ENCODE measurements around the gene SGTA.

SGTA gene

DNA sequence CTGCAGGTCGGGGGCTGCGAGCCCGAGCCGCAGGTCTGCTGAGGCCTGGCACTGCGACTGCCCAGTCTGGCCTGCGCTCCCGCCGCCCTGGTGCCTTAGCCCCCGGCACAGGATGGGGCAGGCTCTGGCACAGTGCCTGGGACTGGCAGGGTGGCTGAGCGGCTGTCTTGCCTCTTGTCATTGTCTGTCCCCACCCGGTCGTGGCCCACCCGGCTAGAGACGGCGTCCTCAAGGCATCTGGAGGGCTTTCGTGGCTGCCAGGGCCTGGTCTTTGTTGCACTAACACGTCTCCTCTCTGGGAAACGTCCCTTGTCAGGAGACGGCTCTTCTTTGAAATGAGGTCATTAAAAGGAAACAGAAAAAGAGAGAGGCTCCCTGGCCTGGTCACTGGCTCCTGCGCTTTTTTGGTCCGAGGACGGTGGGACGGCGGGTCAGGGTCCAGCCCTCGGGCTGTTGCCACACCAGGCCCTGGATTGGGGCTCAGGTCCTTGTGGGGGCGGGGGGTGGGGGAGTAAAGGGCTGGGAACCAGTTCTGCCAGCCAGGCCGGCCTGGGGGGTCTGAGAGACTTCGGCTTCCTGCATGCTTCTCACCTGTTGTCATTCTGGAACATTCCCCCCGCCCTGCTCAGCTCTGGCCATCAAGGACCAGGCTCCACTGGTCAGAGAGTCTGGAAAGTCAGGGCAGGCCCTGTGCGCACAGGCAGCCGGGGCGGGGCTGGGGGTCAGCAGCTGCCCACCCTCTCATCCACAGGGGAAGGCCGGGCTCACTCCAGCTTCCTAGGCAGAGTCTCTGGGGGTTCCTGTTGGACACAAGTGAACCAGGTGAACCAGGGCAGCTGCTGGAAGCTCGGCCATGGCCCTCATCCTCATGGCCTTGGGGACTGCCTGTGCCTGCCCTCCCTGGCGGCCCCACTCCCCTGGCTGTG lies 30.4 kb upstream of the SGTA start:
- no peak overlapping the region for H3K9ac ChIP-seq (ENCODE audit: low read length)

GRCh38 chr19:2812414-2813234 lies 29.6 kb upstream of the SGTA start:
- Histone ChIP-seq H3K4me3 (ENCODE audit: low read length) (no peak overlapping the region), H3K27ac (ENCODE audit: low read length) (no peak overlapping the region), H3K9me2 (replicated peaks; ENCODE audit: insufficient read depth, low read length) (no peaks in the 10 kb centered on the region), H3K27me3 (replicated peaks; ENCODE audit: insufficient read depth, low read length) (no peaks in the 10 kb centered on the region), H2AFZ (ENCODE audit: low read length) (no peak overlapping the region), H3K4me2 (ENCODE audit: low read depth, low read length) (no peak overlapping the region), H3K9ac (ENCODE audit: low read length) (no peak overlapping the region), H4K20me1 (ENCODE audit: insufficient read depth, low read length) (no peaks in the 10 kb centered on the region), H3K36me3 (replicated peaks; ENCODE audit: insufficient read depth, low read length) (peaks cover 5% of the 10 kb centered on the region; the same call in 1 of the 2 replicates), H3K4me1 (ENCODE audit: low read length) (no peaks in the 10 kb centered on the region), H3K9me3 (replicated peaks; ENCODE audit: insufficient read depth, low read length) (no peaks in the 10 kb centered on the region), H3K79me2 (ENCODE audit: low read length) (no peaks in the 10 kb centered on the region), H3F3A (ENCODE audit: insufficient read depth, low read length) (no peaks in the 10 kb centered on the region)
- TF ChIP-seq EZH2phosphoT487 (IDR thresholded peaks at IDR 0.05; ENCODE audit: low read length) (no peak), EZH2 (optimal IDR thresholded peaks at IDR 0.05; ENCODE audit: low read depth, low read length) (no peak)
- TF ChIP-seq, protein P1, sequence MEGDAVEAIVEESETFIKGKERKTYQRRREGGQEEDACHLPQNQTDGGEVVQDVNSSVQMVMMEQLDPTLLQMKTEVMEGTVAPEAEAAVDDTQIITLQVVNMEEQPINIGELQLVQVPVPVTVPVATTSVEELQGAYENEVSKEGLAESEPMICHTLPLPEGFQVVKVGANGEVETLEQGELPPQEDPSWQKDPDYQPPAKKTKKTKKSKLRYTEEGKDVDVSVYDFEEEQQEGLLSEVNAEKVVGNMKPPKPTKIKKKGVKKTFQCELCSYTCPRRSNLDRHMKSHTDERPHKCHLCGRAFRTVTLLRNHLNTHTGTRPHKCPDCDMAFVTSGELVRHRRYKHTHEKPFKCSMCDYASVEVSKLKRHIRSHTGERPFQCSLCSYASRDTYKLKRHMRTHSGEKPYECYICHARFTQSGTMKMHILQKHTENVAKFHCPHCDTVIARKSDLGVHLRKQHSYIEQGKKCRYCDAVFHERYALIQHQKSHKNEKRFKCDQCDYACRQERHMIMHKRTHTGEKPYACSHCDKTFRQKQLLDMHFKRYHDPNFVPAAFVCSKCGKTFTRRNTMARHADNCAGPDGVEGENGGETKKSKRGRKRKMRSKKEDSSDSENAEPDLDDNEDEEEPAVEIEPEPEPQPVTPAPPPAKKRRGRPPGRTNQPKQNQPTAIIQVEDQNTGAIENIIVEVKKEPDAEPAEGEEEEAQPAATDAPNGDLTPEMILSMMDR (IDR thresholded peaks at IDR 0.05; ENCODE audit: low read length), result no peak
- DNase-seq, result no peak

More for the DNA sequence above, 30.4 kb upstream of the SGTA start:
- Histone ChIP-seq H3K9me3 (replicated peaks; ENCODE audit: insufficient read depth, low read length) (no peaks in the 10 kb centered on the region), H3K27me3 (replicated peaks; ENCODE audit: insufficient read depth, low read length) (no peaks in the 10 kb centered on the region), H3K36me3 (replicated peaks; ENCODE audit: insufficient read depth, low read length) (no peaks in the 10 kb centered on the region; the same call in 1 of the 2 replicates), H3K79me2 (ENCODE audit: low read length) (no peaks in the 10 kb centered on the region), H4K20me1 (ENCODE audit: insufficient read depth, low read length) (no peaks in the 10 kb centered on the region), H2AFZ (ENCODE audit: low read length) (no peak overlapping the region), H3K4me3 (ENCODE audit: low read length) (no peak overlapping the region), H3K27ac (ENCODE audit: low read length) (no peak overlapping the region), H3K4me2 (ENCODE audit: low read depth, low read length) (no peak overlapping the region), H3K4me1 (ENCODE audit: low read length) (no peaks in the 10 kb centered on the region), H3F3A (ENCODE audit: insufficient read depth, low read length) (no peaks in the 10 kb centered on the region), H3K9me2 (replicated peaks; ENCODE audit: insufficient read depth, low read length) (no peaks in the 10 kb centered on the region)
- DNase-seq, result no peak
- no peak for TF ChIP-seq EZH2phosphoT487 (IDR thresholded peaks at IDR 0.05; ENCODE audit: low read length)

GRCh38 chr19:2811735-2812413 lies 28.8 kb upstream of the SGTA start:
- Histone ChIP-seq H3K9me3 (replicated peaks; ENCODE audit: insufficient read depth, low read length) (no peaks in the 10 kb centered on the region), H3K27me3 (replicated peaks; ENCODE audit: insufficient read depth, low read length) (no peaks in the 10 kb centered on the region), H3K9ac (ENCODE audit: low read length) (no peak overlapping the region), H3K4me3 (ENCODE audit: low read length) (no peak overlapping the region), H2AFZ (ENCODE audit: low read length) (no peak overlapping the region), H3K36me3 (replicated peaks; ENCODE audit: insufficient read depth, low read length) (peaks cover 7% of the 10 kb centered on the region; the same call in 1 of the 2 replicates), H3K27ac (ENCODE audit: low read length) (no peak overlapping the region), H4K20me1 (ENCODE audit: insufficient read depth, low read length) (no peaks in the 10 kb centered on the region), H3K9me2 (replicated peaks; ENCODE audit: insufficient read depth, low read length) (no peaks in the 10 kb centered on the region), H3K4me2 (ENCODE audit: low read depth, low read length) (no peak overlapping the region), H3K79me2 (ENCODE audit: low read length) (no peaks in the 10 kb centered on the region), H3K4me1 (ENCODE audit: low read length) (no peaks in the 10 kb centered on the region), H3F3A (ENCODE audit: insufficient read depth, low read length) (no peaks in the 10 kb centered on the region)
- no peak for TF ChIP-seq EZH2phosphoT487 (IDR thresholded peaks at IDR 0.05; ENCODE audit: low read length)
- TF ChIP-seq EZH2 (optimal IDR thresholded peaks at IDR 0.05; ENCODE audit: low read depth, low read length), result no peak
- TF ChIP-seq, protein P1 (IDR thresholded peaks at IDR 0.05; ENCODE audit: low read length), result no peak
- no peak for DNase-seq
